GM18499 (cell line): Measurements from ENCODE around the gene GTPBP10.
"Not testable (repeated sequence)": the region's sequence is repeated elsewhere in the genome, so short reads cannot be mapped to it uniquely, and the experiment has no call there.

Experiments
- ATAC-seq: cut with Tn5 transposase; IDR thresholded peaks from one replicate; pipeline ENCODE4 v1.9.1; 2021; ENCODE audit warnings: moderate number of reproducible peaks; ENCODE audit not compliant: insufficient read depth, unreplicated experiment

The GTPBP10 gene

DNA sequence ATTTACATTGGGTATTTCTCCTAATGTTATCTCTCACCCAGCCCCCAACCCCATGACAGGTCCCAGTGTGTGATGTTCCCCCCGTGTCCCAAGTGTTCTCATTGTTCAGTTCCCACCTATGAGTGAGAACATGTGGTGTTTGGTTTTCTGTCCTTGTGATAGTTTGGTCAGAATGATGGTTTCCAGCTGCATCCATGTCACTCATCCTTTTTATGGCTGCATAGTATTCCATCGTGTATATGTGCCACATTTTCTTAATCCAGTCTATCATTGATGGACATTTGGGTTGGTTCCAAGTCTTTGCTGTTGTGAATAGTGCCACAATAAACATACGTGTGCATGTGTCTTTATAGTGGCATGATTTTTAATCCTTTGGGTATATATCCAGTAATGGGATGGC lies 3.5 kb downstream of the GTPBP10 start:
- not testable (repeated sequence) for ATAC-seq

DNA sequence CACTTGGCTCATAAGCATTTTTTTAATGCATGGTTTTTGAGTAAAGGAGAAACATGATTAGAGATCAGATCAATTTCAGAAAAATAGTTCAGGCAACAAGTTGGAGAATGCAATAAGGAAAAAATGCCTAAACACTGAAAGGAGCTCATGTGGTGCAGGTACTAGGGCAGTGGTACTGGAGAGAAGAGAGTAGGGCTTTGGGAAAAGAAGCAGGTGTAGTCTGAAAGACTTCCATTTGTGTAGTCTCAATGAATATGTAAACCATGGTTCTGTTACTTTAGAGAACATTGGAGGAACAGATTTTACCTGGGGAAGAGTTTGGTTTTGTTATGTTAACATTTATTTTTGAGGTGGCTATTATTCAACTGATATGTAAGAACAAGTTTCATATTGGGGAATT lies 5.5 kb downstream of the GTPBP10 start:
- no peak for ATAC-seq

DNA sequence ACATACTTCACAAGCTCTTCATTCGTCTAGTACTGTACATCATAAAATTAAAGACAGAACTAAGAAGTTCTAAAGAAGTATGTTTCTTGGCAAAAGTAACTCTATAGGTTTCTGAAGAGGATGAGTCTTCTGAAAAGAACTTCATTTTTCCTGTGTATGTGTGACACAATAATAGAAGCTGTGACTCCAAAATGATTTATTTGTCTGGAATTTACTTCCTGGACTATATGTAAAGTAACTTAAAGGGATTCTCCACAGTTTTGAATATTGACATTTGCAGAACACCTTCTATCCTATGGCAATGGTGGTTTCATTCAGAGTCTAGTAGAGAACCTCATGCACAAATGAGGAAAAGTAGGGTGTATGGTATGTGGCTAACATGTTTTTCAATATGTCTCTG lies 36.9 kb downstream of the GTPBP10 start:
- no peak for ATAC-seq

DNA sequence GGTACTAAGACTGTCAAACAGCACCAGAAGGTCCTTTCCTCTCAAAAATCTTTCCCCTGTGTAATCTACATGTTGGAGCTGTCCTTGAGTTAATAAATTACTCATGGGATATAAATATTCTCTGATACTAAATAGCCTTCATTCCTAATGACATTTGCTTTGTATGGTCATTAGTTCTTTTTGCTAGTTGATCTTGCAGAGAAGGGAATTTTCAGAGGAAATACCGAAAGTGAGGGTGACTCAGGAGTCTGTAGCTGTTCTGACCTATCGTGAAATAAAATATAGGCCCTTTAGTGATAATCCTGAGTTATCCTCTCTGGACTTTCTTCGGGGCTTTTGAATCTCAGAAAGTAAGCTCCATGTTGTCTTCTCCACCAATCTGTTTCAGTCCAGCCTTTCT lies 37.3 kb downstream of the GTPBP10 start:
- ATAC-seq, result no peak

DNA sequence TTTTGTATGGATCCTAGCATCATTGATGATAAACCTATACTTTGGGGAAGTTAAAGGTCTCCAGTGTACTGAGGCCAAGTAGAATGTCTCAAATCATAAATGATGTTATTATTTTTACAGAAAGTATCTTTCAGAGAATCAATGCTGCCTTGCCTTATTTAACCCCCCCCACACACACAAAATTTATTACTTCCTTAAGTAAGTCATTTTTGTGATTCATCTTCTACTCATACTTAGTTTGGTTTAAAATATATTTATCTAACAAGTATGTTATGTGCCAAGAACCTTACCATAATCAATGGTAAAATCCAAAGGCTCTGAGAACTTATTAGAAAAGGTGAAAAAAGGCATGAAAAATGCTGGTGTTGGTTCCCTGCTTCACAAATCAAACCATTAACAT lies 37.9 kb downstream of the GTPBP10 start:
- ATAC-seq, result no peak

DNA sequence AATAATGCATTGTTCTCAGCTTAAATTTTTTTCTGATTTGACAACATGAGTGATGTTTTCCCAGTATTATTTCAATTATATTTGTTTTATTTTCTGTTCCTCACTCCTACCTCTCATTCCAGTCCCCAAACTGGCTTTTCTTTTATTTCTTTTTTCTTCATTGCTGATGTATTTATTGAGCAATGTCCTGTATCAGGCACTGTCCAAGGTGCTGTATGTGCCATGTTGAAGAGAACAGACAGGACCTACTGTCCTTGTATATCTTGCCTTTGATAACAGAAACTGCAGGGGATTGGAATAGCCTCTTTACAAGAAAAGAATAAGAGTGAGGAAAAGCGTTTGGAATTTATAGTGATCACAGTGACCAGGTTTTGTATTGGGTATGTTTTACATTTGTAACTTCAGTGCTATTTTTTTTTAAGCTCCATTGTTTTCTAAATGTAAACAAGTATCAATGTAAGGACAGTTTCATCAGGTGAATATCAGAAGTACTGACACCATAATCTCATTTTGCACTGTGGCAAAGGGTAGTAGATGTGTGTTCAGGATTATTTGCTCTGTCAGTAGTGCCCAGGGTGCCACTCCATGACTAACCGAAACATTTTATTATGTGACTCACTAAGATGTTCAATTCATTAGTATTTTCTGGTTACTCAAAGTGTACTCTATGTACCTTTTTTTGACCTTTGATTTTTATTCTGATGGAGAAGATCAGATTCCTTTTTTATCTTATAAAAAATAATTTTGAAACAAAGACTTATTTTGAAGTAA lies 41.1 kb downstream of the GTPBP10 start:
- ATAC-seq, result no peak

DNA sequence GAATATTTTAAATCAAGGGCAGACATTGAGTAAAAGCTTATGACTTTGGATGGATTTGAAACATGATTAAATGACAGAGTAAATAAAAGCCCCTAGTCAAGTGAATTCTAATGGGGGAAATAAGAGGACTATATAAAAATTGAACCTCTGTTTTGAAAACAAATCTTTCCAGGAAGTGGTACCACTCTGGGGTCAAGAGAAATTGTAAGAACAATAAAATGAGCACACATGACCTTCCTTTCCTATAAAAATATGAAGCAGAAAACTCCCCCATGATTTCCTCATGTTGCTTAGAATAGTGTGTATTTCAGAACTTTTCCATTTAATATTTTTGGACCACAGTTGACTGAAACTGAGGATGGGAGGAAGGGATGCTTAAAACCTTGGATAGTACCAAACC lies 44.4 kb downstream of the GTPBP10 start:
- no peak for ATAC-seq

DNA sequence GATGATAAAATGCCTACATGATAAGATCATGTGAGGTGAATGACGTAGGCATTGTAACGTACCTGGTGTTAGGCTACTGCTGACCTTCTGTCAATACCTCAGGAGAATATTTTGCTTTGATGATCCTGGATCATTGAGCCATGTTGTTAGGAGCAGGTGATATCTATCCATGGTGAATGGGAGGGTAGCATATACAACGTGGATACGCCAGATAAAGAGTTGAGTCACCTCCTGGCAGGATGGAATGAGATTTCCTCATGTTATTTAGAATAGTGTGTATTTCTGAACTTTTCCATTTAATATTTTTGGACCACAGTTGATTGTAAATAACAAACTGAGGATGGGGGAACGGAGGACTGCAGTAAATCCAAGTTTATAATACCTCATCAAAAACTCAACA lies 45.0 kb downstream of the GTPBP10 start:
- ATAC-seq, result no peak

DNA sequence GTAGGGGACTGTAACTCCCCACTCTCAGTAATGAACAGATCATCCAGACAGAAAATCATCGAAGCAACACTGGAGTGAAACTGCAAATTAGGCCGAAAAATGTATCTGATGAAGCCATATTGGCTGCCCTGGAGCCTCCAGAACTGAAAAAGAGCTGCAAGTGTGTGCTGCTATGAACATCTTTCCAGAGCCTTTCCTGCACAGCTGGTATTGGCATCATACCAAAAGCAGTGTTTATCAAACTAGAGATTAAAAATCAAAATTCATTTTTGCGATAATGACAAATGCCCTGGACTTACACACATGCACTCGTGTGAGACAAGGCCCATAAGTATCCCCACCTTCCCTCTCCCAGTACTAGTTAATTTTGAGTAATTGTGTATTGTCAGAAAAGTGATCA lies 49.9 kb downstream of the GTPBP10 start:
- ATAC-seq, result no peak

DNA sequence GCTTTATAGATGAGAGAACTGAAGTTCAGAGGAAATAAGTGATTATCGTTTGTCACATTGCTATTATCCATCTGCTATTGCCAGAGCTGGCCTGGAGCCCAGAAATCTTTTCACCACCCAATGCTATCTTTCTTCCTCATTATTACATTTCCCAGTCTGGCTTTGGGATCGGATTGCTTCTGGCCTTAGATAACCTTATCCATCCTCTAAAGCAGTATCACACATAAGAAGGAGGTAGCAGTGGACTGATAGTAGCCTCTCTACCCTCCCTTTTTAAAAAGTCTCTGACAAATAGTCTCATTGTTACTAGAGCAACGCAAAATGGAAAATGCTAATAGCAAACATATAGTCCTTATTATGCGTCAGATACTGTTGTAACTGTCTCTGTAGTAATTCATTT lies 55.5 kb downstream of the GTPBP10 start:
- no peak for ATAC-seq

DNA sequence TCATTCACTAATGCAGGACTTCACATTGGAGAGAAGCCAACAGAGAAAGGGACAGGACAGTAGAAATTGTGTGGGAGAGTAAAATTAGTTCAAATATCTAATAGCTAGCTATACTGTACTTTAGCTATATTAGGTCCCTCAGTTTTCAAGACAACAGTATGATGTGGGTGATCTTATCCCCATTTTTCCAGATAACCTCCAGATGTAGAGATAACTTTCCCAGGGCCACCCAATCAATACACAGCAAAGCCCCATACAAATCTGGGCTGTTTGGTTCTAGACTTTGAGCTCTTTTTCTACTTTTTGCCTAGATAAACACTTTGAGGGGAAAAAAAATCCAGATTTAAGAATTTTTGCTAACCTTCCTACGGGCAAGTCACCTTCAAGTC lies 56.3 kb downstream of the GTPBP10 start:
- no peak for ATAC-seq

DNA sequence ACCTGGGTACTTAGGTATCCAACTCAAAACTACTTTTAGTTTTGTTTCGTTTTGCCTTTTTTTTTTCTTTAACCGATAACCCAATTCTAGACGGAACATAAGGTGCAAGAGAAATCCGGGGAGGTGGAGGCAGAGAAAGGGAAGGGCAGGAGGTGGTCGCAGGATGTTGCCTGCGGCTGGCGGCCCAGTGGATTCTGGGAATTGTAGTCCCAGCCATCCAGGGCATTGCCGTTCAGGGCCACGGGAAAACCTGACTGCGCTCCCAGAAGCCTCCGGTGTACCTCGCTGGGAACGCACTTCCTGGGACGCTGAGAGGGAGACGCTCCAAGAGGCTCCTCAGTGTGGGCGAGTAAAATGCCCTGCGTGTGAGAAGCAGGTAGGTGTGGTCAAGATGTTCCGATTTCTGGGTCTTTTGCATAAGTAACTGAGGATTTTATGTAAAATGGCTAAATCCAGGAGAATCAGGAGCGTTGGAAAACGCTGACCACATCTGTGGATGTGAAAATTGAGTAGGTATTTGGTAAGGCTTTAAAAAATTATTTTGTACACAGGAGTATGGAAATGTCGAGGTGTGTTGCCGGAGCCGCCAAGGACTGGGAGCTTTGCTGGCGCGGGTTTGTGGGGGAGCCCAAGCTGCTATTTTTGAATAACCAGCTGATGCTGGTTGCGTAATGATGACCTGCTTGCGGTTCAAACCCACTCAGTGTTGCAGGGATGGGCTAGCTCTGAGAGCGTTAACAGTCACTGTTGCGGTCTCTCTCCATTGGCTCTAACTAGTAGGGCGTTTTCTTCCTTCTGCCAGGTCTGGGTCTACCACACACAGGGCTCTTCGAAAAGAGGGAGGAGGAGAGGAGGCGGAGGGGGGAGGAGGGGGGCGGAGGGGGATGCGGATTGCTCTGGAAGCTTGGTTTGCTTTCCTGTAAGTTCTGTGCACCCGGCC lies 56.9 kb downstream of the GTPBP10 start, which contains the start of gene CLDN12:
TSS of gene CLDN12 (plus strand) at position 288 of the 940 bp plus-strand sequence. CDS start 9,216 bp downstream, outside the sequence.
- ATAC-seq, result peak; percentile 94

DNA sequence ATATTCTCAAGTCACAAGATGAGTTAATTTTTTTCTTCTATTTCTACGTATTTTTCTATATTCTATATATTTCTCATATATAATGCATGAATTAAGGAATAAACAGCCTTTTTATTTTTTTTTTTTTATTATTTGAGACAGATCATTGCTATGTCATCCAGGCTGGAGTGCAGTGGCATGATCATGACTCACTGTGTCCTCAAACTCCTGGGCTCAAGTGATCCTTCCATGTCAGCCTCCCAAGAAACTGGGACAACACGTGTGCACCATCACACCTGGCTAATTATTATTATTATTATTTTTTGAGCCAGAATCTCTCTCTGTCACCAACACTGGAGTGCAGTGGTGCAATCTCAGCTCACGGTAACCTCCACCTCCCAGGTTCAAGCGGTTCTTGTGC lies 58.3 kb downstream of the GTPBP10 start:
- ATAC-seq, result no peak

DNA sequence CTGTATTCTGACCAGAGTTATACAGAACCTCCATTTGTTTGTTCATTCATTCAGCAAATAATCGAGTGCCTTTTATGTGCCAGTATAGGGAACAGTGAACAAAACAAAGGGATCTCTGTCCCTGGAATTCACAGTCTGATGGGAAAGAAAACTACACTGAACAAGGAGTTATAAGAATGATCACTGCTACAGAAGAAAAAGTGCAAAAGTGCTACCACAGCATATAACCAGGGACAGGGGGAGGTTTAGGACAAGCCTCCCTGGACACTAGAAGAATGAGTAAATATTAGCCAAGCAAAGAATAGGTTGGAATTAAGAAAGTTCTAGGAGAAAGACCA lies 60.9 kb downstream of the GTPBP10 start:
- ATAC-seq, result no peak

DNA sequence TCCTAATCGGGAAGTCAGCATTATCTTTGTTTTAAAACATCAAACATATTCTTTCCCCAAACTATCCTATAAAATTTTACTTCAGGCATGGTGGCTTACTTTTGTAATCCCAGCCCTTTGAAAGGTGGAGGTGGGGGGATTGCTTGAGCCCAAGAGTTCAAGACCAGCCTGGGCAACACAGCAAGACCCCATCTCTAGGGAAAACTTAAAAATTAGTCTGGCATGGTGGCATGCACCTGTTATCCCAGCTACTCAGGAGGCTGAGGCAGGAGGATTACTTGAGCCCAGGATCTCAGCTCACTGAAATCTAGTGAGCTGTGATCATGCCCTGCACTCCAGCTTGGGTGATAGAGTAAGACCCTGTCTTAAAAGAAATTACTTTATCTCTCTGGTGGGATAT lies 61.6 kb downstream of the GTPBP10 start:
- no peak for ATAC-seq

DNA sequence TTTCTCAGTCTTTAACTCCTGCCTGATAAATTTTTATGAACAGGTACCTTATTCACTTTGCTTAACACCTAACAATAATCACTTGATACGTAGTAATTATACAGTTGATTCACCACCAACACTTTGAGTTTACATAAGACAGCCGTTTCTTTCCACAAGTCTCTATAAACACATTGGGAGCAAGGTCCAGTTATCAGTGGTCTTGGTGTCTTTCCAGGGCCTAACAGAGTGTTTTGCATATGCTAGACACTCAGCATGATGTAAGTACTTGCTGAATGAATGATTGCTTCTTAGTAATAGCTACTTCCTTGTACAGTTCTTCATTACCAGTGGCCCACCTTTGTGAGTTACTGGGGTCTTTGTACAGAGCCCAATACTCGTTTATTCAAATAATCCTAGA lies 63.2 kb downstream of the GTPBP10 start:
- ATAC-seq, result no peak

DNA sequence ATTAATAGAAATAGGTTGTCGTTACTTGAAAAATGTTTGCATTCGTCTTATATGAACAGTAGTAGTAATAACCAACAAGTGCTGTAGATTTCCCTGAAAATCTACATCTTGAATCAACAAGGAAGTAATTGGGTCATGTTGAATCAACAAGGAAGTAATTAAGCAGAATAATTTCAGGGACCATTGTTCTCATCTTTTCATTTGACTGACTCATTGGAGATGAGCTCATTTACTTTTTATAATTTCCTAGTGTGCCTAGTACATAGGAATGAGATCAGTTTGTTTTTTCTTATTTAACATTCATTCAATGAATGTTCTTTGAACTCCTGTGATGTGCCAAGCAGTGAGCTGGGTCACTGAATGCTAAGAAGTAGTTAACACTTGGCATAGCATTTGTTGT lies 65.0 kb downstream of the GTPBP10 start:
- ATAC-seq, result no peak

DNA sequence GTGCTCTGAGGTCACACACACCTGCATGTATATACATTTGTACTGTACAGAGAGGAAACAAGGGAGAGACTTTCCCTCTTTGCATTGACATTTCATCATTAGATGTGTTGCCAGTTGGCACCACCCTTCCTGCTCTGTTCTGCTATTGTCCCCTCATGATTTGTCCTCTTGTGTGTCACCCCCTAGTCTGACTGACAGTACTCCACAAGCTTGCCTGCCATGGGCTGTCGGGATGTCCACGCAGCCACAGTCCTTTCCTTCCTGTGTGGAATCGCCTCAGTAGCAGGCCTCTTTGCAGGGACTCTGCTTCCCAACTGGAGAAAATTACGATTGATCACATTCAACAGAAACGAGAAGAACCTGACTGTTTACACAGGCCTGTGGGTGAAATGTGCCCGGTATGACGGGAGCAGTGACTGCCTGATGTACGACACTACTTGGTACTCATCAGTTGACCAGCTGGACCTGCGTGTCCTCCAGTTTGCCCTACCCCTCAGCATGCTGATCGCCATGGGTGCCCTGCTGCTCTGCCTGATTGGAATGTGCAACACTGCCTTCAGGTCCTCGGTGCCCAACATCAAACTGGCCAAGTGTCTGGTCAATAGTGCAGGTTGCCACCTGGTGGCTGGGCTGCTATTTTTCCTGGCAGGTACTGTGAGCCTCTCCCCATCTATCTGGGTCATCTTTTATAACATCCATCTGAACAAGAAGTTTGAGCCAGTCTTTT lies 66.1 kb downstream of the GTPBP10 start:
- ATAC-seq, result no peak

DNA sequence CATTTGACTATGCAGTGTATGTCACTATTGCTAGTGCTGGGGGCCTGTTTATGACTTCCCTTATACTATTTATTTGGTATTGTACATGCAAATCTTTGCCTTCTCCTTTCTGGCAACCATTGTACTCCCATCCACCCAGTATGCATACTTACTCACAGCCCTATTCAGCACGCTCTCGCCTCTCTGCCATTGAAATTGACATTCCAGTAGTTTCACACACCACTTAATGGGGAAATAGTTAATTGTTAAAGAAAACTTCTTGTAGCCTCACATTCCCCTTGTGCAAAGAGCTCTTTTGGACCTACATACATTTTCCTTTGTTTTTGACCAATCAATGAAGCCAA lies 66.6 kb downstream of the GTPBP10 start:
- no peak for ATAC-seq

DNA sequence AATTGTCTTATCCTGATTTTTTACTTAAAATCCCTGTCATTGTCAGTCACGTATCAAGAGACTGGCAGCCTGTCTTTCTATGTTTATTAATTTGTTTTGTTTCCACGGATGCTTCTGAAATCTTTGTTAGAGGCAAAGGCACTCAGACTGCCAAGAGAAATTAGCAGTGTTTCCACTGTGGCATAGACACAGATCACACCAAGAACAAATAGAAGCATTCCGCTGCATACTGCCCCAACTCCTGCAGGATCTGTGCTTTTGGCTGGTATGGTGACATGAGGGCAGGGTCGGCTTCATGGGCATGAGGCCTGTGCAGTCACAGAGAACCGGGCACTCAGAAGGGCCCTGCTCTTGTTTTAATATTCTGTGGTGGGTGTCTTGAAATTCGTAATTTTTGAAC lies 75.1 kb downstream of the GTPBP10 start:
- no peak for ATAC-seq

DNA sequence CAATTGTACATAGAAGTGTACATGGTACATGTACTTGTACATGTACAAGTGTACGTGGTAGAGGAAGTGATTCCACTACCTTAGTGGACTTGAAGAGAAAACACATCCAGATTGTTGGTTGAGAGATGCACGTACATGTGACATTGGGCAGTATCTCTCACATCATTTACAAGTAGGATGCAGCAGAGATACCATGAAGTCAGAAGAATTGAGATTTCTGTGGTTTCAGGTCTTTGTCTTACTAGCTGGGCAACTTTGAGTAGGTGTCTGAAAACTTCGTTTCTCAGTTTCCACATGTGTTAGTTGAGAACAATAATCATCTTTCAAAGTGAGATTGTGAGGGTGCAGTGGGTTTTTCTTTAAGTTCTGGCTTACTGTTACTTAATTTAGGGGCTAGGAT lies 78.2 kb downstream of the GTPBP10 start:
- peak; percentile 91 for ATAC-seq
